ENCODE data around the gene TLR1. TPM values are rescaled to one million over a fixed set of nuclear protein-coding genes. Genes with fewer than 3 reads are reported as not detected.
"Not testable (repeated sequence)": the region's sequence is repeated elsewhere in the genome, so short reads cannot be mapped to it uniquely, and the experiment has no call there.

The TLR1 gene
- total RNA-seq, 1 donor from 2014 or later: 8.7 TPM

DNA sequence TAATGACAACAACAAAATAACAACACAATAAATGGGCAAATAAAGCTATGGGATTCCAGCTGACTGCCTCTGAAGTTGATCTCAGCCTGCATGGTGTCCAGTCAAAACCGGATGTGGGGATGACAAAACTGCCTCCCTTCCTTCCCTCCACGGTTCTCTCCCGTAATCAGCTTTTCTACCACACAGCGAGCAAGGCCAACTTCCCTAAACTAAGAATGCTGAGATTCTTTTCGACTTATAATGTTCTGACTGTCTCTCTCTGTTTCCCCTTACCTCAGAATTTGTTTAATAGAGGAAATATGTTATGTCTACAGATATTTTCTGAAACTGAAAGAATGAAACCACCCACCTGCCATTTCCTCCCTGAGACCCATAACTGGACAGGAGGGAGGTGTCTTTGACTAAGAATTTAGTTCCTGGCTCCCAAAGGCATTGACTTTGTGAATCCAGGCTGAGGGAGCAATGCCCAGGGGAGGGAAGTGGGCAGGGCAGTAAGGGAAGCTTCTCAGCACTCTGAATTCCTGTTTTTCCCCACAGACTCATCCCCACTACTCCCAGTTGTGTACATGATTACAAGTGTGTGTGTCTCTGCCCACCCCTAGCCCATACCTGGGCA is 1.0 kb upstream of the TLR1 start:
- peak; percentile 37 for DNase-seq (ENCODE audit: low read depth)

DNA sequence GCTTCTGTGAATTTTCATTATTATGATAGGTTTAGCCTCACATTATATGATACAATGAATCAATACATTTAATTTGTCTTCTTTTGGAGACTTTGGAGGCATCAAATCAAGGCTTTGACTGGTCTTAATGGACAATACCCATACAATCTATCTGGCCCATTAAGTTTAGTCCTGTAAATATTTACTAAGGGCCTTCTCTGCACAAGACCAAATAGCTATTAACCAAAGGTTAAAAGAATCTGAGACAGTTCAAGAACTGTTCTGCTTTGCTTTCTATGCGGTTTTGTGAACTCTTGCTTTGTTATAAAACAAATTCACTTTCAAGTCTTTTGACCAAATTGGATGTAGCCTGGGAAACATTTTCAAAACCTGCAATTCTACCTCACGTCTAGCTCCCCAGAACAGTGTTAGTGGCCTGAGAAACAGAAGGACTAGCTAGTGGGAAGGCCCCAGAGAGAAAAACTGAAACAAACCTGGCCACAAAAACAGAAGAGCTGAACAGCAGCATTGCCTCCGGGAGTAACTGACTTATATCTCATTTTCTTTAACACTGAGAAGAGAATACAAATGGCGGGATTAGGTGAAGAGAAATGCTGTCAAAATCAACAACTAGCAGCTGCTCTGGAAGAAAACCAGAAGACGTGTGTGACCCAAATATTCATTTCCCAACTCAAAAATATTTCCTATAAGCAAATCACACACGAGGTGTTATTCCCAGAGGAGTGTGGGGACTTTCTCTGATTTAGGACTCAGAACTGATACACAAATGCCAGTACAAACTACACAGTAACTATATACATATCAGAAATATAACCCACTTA is 548 bp downstream of the TLR1 start:
- peak; percentile 76 for DNase-seq (ENCODE audit: low read depth)

- DNase-seq (ENCODE audit: low read depth): no peak
Observed at GRCh38 chr4:38802561-38803355, 1.8 kb downstream of the TLR1 start.

DNA sequence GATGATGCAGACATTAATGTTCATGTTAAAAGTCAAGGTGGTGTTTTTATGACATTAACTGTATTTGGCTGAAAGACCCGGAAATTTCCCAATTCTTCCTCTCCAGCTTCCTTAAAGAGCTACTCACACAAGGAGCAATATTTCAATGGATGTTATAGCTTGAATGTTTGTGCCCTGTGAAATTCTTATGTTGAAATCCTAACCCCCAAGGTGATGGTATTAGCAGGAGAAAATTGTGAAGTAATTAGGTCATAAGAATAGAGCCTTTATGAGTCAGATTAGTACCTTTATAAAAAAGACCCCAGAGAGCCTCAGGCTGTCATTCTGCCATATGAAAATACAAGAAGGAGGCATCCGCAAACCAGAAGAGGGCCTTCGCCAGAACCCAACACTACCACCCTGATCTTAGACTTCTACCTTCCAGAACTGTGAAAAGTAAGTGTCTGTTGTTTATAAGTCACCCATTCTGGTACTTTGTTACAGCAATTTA is 3.6 kb downstream of the TLR1 start:
- DNase-seq (ENCODE audit: low read depth): peak; percentile 92

DNA sequence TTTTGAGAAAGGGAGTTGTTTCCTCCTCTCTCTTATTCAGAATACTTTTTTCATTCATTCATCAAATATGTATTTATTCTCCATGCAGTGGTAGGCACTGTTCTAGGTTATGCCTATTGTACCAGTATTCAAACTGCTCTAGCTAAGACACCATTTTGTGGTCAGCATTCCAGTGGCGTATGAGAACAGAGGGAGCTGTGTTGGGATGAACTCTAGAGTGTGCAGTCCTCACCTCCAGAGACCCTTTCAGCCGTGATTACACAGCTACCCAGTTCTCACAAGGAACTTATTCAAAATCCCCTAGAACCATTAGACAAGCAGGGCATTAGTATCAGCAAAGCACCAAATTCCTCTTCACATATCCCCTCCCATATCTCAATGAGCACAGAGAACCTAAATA is 4.2 kb downstream of the TLR1 start:
- no peak for DNase-seq (ENCODE audit: low read depth)

DNA sequence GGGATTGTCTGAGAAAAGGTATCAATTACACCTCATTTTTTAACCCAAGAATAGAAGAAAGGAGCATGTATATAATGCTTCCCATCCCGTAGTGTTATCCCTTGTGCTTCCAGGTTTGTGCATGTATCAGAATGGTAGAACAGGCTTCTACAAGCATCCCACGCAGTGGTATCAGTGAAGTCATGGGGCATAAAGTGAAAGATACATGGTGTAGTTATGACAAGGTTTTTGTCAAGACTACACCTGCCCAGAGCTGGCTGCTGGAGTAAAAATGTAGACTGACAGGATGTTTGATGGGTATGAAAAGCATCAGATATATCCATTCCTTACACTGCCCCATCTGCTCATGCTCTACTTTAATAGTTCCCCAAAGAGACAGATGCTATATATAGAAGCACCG is 9.5 kb downstream of the TLR1 start:
- no peak for DNase-seq (ENCODE audit: low read depth)

GRCh38 chr4:38794051-38794450 is 10.5 kb downstream of the TLR1 start:
- DNase-seq (ENCODE audit: low read depth): no peak

DNA sequence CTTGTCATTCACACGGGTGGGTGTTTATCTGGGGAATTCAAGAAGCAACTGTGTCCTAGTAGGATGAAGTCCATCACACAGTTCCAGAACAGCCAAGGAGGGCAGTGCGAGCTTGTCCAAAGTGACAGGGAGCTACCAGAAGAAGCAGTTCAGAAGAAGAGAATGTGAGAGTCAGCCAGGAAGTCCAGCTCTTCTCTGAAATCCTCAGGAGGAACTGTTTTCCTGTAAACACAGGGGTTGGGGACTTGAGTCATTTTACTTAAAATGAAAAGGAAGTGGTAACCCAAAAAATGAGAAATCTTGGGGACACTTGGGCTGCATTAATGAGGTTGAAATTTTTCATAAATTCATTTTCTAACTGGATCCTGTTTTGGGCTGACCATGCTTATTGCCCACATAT is 13.6 kb downstream of the TLR1 start:
- no peak for DNase-seq (ENCODE audit: low read depth)

GRCh38 chr4:38788317-38788716 is 16.3 kb downstream of the TLR1 start:
- DNase-seq (ENCODE audit: low read depth): peak; percentile 63

DNA sequence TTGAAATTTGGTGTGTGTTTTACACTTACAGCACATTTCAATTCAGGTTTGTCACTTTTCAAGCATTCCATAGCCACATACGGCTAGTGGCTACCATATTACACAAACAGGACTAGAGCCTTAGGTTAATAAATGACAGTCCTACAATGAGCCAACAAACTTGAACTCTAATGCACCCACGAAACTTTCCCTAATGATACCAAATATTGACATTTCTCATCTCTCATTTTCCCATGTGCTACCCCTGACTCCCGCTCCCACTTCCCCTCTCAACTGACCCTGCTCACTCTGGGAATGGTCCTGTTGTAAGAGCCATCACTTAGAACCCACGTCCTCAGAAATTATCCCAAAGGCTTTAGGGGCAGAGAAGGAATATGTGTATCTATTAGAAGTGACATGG is 16.9 kb downstream of the TLR1 start:
- peak; percentile 74 for DNase-seq (ENCODE audit: low read depth)

DNA sequence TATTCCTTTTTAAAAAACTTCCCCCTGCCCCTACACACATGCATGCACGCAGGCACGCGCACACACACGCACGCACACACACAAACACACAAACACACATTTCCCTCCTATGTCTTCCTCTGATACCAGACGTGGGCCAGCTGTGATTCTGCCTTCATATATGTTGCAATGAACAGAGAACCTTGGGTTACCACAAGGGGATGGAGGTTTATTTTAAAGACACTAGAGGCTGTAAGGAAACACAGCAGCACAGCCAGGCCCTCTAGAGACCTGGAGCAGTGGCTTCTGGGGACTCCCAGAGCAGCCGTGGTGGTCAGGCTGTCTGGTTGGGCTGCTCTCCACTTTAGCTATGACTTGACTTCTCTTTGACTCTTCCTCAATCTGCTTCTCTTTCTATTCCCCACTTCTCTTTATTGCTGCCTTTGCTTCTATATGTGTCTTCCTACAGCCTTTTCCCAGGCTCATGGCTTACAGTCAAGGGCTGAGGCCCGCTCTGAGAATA is 18.6 kb downstream of the TLR1 start:
- DNase-seq (ENCODE audit: low read depth): no peak

DNA sequence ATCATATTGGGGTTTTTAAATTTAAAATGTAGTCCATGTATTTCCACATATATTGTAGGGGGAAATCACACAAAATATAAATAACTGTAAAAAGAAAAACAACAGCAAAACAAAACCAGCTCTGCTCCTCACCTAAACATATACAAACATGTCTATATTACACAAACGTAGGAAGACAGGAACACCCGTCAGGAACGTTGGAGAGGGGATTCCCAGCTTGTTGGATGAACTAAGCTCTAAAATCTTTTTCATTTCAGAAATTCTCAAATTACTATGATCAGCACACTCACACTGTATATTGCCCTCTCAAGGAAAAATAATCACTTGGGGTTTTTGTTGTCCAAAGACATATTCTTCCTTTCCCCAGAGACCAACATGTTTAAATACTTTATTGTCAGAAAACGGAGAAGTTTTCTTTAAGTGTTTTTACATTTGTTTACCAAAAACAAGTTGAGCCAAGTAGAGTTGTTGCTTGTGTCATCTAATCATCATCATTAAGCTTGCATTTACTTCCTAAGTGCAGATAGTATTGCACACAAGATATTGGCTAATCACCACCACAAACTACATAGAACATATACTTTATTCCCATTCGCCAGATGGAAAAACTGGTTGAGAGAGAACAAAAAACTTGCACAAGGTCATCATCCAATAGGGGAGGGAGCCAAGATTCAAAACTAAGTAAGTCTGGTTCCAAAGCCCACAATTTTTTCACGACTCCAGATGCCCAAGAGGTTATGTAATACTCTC is 19.4 kb downstream of the TLR1 start:
- DNase-seq (ENCODE audit: low read depth): no peak

DNA sequence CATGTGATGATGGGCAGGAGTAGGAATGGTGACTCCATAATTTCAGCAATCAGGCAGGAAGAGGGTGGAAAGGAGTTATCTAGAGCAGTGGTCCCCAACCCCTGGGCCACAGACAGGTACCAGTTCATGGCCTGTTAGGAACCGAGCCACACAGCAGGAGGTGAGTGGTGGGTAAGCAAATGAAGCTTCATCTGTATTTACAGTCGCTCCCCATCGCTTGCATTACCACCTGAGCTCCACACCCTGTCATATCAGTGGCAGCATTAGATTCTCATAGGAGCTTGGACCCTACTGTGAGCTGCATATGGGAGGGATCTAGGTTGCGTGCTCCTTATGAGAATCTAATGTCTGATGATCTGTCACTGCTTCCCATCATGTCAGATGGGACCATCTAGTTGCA is 20.4 kb downstream of the TLR1 start:
- DNase-seq (ENCODE audit: low read depth): no peak

- DNase-seq (ENCODE audit: low read depth): no peak
Observed at GRCh38 chr4:38783109-38783460, 21.5 kb downstream of the TLR1 start.

GRCh38 chr4:38782452-38783108 is 22.0 kb downstream of the TLR1 start, which contains the start of gene TLR10:
Gene TLR10, minus strand, starts transcription at chr4:38782990. Its CDS starts 7,400 bp downstream, at chr4:38775590.
- DNase-seq (ENCODE audit: low read depth): peak; percentile 43

GRCh38 chr4:38781854-38782261 is 22.7 kb downstream of the TLR1 start:
- DNase-seq (ENCODE audit: low read depth): no peak

- no peak for DNase-seq (ENCODE audit: low read depth)
Observed at GRCh38 chr4:38780833-38781484, 23.6 kb downstream of the TLR1 start.

- no peak for DNase-seq (ENCODE audit: low read depth)
Observed at GRCh38 chr4:38779790-38780189, 24.8 kb downstream of the TLR1 start.

DNA sequence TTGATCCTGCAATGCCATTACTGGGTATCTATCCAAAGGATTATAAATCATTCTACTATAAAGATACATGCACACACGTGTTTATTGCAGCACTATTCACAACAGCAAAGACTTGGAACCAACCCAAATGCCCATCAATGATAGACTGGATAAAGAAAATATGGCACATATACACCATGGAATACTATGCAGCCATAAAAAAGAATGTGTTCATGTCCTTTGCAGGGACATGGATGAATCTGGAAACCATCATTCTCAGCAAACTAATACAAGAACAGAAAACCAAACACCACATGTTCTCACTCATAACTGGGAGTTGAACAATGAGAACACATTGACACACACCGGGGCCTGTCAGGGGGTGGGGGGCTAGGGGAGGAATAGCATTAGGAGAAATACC is 26.7 kb downstream of the TLR1 start:
- DNase-seq (ENCODE audit: low read depth): not testable (repeated sequence)

DNA sequence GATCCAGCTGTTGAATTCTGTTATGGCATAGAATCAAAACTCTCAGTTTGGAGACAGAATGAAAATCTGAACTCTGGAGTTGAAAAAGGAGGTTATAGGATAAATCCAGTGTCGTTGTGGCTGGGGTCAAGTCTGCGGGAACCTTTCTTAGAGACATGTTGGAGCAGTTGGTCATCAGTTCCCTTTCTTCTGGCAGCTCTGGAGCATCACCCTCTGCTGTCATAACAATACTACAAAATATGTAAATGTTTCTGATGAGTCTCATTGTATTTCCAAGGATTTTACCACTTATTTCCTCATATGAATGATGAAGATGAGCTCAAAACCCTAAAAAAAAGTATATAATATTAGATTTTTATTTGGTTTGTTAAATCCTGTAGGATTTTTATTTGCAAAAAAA is 29.3 kb downstream of the TLR1 start:
- no peak for DNase-seq (ENCODE audit: low read depth)

All from renal cortical epithelial cell (primary cell).